Muscle of back (tissue), 13 donors: ENCODE data around the gene CLEC2B. TPM values are rescaled to one million over a fixed set of nuclear protein-coding genes. Genes with fewer than 3 reads are reported as not detected.
"Not testable (repeated sequence)": the region's sequence is repeated elsewhere in the genome, so short reads cannot be mapped to it uniquely, and the experiment has no call there.

Experiments used
- DNase-seq, 3 donors: peaks; one replicate each; pipeline versions ENCODE4 v3.0.0 to v3.0.0-alpha.2; 2013
- long read RNA-seq, 9 donors: transcript quantifications; one replicate each; lab custom pipeline, GENCODE V29; 2026
- polyA plus RNA-seq, 10 donors: library from polyadenylated mRNA; unstranded; fragments of 120-200 nt; gene quantifications; one replicate each; pipeline ENCODE4 v1.2.1, GENCODE V29; 2013; ENCODE audit not compliant: insufficient read length in 10 of 10

CLEC2B gene
- 1 to 10 TPM; 1.3 to 7.2 (median 2.5) TPM for polyA plus RNA-seq
- long read RNA-seq, donor 1, result 0 reads
- long read RNA-seq, donor 2, partial matches to known transcripts, result 0 of 3 reads
- long read RNA-seq, donor 2, other reads (novel, unspliced or antisense), result 0 of 3 reads
- long read RNA-seq, donor 3, result 0 reads
- long read RNA-seq, donor 4, partial matches to known transcripts, result 0 of 1 reads
- long read RNA-seq, donor 4, other reads (novel, unspliced or antisense), result 0 of 1 reads
- long read RNA-seq, donor 5, result 0 reads
- long read RNA-seq, donor 6, result 0 reads
- long read RNA-seq, donor 7, result 0 reads
- long read RNA-seq, donor 8, partial matches to known transcripts, result 0 of 2 reads
- long read RNA-seq, donor 8, other reads (novel, unspliced or antisense), result 0 of 2 reads
- long read RNA-seq, donor 9, partial matches to known transcripts, result 0 of 2 reads
- long read RNA-seq, donor 9, other reads (novel, unspliced or antisense), result 0 of 2 reads

DNA sequence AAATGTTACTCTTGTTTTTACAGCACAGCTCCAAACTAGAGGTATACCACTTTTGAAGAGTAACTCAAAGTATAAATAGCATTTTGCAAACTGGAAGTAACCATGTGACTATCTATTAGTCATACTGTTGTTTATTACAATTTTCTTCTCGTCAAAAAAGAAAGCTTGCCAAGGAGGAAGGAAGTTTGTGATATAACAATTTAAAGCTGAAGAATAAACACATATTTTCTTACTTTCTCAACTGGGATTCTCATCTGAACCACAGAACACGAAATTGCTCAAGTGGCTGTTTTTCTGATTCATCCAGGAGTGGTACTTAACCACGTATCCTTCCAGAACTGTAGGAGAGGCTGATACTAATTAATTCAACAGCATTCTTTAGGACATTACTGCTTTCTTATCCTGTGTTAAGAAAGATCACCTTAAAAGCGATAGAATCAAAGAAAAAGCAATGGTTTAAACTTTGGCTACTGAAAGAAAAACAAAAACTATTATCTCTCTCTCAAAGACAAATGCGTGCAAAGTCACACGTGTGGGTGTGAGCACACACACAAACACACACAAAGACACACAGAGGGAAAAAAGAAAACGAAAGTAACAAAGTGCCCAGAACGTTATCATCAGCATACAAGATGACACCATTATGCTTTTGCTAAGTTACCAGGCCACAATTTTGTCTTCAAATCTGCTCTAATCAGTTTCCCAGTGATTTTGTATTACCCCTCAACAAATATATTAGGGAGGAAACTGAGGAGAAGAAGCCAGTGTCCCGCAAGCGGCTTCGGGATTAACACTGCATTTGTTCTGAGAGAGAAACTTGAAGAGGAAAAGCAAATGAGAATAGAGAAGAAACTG, at the start of gene CLEC2B:
TSS of gene CLEC2B (minus strand) at position 48 of the 855 bp plus-strand sequence.
- DNase-seq, result peak; percentile 48 to 74 (median 61)

DNA sequence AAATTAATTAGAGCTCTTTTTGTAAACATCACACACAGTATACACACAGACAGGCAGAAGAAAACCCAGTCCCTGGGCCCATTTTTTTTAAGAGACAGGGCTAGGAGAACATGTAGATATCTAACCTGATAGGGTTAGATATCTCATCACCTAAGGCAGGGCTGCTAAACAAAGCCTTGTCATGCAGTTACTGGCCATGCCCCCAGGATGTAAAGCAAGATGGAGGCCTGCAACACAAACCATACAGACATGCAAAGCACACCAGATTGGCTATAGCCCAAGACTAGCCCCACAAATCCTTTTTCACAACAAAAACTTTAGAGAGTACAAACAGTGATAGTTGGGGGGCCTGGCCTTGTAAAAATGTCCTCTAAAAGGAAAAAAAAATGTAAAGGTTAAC, 42.6 kb upstream of the CLEC2B start:
- no peak for DNase-seq

DNA sequence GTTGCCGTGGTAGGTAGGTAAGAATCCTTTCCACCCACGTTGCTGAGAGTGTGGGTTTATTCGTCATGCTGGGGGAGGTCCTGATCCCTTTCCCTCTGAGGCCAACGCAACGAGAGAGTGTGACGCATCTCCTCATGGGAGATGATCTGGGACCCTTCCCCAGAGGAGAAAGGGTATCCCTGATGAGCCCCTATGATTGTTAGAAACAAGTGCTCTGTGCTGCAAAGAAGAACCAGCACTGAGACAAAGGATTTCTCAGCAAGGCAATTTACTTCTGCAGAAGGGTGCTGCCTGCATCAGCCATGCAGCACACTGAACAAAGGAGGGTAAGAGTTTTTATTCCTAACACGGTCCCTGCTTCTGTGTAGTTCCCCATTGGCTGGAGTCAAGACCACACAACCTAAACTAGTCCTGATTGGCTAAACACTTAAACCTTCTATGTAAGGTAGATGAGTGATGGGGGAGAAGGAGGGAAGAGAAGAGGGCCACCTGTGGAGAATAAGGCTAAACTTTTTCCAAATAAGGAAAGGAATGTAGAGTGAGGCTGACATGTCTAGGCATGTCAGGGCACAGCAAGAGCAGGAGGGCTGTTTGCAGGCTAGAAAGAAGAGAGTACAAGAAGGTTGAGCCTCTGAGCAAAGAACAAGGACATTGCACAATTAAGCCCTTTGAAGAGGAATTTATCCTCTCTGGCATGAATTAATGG, 41.7 kb upstream of the CLEC2B start:
- DNase-seq, result no peak

DNA sequence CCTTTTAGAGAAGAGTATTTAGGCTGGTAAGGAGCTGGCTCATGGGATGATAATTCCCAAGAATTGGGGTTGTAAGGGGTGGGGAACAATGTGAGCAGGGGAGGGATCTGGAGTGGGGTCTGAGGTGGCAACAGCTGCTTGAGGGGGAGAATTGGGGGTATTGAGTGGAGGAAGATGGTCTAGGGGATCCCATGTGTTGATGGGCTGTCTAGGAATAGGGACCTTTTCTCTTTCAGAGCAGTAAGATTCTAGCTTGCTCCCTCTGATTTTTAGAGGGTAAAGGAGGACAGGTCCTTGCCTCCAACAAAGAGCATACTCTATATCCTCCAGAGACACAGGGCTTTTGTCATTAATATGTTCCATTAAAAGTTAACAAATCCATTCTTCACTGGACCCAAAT, 40.6 kb upstream of the CLEC2B start:
- no peak for DNase-seq

DNA sequence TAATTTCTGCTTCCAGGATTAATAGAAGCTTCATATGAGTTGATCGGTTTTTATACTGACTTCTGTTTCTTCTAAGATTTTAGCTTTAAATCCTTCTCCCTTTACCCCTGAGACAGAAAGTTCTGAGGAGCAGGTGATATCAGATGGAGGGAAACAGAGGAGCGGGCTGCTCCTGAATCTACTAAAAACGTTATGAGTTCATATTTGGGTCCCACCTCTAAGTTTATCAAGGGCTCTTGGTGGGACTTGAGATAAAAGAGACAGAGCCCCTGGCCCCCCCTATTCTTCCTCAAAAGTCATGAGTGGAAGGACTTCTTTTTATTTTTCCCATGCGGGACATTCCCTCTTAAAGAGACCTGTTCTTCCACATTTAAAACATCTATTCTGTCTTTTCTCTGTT, 39.2 kb upstream of the CLEC2B start:
- no peak for DNase-seq

DNA sequence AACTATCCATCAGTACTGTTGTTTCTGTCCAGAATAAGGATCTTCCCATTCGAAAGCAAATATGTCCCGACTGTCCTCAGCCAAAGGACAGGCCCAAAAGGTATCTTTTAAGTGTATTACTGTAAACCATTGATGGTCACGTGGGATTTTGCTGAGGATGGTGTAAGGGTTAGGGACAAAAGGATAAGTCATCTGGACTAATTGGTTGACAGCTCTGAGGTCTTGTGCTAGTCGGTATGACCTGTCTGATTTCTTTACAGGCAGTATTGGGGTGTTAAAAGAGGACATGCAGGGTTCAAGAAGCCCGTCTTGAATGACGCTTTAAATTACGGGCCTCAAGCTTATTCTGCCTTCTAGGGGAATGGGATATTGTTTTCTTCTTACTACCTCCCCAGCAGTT, 38.6 kb upstream of the CLEC2B start:
- DNase-seq, result no peak

DNA sequence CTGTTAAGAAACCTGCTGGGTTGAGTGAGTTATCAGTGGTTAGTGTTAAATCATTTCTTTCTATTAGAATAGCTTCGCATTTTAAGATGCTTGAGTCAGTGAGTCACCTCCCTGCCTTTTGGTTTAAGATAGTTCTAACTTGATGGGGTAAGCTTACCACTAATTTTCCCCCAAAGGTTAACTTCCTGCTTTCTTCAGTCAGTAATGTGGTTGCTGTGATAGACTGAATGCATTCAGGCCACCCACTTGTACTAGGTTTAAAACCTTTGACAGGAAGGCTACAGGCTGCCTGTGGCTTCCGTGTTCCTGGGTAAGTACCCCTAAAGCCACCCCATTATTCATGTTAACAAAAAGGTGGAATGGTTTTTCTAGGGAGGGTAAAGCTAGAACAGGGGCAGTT, 37.7 kb upstream of the CLEC2B start:
- DNase-seq, result no peak

DNA sequence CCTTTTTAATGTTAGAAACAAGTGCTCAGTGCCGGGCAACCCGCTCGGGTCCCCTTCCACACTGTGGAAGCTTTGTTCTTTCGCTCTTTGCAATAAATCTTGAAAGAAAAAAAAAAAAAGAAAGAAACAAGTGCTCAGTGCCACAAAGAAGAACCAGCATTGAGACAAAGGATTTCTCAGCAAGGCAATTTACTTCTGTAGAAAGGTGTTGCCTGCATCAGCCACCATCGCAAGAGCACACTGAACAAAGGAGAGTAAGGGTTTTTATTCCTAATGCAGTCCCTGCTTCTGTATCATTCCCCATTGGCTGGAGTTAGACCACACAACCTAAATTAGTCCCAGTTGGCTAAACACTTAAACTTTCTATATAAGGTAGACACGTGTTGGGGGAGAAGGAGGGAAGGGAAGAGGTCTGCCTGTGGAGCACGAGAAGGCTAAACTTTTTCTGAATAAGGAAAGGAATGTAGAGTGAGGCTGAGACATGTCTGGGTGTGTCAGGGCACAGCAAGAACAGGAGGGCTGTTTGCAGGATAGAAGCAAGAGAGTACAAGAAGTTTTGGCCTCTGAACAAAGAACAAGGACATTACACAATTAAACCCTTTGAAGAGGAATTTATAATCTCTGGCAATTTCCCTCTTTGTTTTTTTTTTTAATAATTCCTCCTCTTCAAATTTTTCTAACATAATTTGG, 33.5 kb upstream of the CLEC2B start:
- no peak for DNase-seq

DNA sequence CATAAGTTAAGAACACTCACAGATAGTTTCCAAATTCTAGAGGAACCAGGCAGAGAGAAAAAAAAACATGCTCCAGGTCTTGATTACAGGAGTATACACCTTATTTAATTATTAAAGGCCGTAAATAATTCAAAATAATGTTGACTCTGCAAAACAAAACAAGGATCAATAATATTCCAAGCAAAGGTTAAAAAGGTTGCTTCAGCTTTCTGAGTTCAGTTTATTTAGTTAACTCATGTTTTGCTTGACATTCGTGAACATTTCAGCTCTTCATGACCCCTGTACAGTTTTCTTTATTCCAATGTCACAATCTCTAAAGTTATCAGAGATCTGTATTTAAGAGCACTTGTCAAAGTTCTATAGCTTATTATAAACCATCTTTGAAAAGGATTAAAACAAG, 31.8 kb upstream of the CLEC2B start:
- DNase-seq, result no peak

DNA sequence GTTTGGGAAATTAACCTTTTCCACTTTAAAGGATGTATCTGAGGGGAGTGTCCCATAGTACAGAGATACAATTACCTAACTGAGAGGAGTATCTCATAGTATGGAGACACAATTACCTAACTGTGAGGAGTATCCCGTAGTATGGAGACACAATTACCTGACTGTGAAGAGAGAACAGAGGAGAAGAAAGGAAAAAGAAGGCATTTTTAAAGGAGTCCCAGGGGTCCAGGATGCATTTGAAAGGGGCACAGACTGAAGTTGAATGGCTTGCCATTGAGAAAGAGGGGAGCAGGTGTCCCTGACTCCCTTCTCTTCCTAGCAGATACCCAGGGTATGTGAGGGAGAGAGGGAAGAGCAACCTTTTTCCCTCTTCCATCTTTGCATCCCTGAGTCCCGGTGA, 30.1 kb upstream of the CLEC2B start:
- no peak for DNase-seq

DNA sequence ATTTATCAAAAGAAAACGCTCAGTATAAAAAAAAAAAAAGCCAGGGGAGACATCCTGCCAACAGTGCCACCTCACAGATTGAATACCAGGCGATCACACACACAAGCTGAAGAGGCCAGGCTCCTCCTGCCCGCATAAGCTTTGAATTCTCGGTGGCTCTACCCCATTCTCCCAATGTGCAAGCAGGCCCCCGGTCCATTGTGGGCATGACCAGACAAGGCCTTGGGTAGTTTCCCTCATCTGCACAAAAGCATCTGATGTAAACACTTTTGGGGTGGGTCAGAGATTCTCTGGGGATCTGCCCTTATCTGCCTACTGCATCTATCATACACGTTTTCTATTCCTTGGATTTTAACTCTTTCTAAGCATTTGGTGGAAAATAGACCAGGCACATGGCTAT, 28.4 kb upstream of the CLEC2B start:
- no peak for DNase-seq

DNA sequence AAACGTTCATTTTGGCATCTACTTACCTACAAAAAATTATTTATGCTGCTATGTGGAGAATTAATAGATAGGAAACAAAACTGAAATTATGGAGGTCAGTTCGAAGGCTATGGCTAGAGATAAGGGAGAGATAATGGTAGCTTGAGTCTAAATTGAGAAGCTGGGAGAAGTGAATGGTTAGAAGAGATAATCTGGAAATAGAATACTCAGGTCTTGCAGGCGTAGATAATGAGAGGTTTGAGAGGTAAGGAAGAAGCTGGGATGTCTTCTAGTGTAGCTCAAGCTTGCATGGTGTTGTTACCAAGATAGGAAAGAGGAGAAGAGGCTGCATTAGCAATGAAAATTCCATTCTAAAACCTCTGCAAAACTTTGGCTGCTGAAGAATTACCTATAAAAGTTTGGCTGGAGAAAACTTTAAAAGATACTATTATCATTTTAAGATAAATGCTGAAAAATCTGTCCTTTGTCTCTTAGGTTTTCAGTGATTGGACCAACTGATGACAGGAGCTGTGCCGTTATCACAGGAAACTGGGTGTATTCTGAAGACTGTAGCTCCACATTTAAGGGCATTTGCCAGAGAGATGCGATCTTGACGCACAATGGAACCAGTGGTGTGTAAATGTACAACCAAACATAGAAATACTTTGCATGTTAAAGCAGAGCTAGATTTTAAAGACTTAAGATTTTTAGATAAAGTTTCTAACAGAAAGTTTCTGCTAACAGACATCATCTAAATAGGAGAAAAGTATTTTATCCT, 26.2 kb upstream of the CLEC2B start:
- no peak for DNase-seq

DNA sequence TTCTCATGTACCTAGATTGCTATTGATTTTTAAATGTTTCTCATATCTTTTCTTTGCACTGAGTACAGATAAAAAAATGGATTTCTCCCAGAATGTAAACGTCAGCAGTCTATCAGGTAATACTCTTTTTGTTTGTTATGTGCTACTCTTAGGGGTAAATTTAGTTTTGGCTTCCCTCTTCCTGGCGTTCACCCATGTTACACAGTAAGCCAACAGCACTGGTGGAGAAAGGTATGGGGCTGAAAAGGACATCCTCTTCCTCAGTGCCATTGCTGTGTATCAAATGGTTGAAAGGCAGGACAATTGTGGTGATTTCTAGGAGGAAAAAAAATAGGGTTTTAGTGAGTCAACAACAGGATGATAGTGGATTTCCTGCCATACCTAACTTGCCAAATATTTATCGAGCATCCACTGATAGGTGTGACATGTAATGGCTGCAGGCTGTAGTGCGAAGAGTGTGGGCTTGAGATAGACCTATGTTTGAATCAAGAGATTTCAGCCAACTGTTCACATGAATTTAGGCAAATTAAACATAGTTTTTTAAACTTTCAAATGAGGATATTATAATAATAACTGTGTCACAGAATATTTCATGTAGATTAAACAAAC, 19.6 kb upstream of the CLEC2B start:
- no peak for DNase-seq

DNA sequence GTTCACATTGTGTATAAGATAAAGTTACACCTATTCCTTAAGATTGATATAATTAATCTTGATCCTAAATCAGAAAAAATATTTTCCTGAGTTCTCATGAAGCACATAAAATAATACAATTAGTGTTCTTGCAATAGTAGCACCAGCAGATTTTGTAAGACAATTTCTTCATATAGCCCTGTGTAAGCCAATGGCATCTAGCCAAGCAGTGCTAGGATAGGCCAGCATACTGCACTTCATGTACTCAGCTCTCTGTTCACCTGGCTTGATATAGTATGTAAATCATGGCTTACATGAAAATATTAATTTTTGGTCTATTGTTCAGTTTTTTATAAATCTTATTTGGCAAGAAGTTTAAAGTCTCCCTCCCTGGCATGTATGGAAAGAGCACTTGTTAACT, 14.0 kb upstream of the CLEC2B start:
- DNase-seq, result peak in 2 of 3 donors; percentile 22 to 25

DNA sequence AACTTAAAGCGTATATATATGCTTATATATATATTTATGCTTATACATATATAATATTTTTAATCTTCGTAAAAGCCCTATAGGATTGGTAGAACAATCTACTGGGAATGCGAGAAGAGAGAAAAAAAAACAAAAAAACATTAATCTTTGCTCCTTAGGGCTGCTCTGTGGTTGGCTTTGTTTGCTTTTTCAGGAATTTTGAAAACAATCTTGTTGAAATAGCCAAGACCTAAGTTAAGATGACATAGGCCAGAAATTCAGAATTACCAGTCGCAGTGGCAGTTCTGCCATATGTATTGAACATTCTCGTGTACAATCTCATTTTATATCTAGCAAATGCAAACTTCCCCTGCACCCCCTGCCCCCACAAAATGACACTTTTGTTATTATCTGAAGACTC, 12.8 kb upstream of the CLEC2B start:
- DNase-seq, result no peak

DNA sequence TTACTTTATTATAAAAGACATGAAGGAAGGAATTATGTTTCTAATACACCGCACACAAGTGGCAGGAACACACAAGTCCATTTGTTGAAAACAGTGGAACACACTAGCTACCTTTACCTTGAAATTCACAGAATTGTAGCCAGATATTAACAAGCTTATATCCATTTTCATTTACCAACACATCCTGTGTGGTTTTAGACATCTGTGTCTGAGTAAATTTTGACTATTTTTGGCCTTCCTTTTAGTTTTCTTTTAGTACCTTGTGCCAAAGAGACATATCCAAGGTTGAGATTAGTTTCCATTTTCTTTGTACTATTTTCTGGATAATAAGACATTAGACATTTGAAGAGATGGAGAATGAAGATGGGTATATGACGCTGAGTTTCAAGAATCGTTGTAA, 12.1 kb upstream of the CLEC2B start, which contains the start of gene KLRF2:
TSS of gene KLRF2 (plus strand) at position 244 of the 400 bp plus-strand sequence. CDS start at position 351, 107 bp downstream.
- no peak for DNase-seq

DNA sequence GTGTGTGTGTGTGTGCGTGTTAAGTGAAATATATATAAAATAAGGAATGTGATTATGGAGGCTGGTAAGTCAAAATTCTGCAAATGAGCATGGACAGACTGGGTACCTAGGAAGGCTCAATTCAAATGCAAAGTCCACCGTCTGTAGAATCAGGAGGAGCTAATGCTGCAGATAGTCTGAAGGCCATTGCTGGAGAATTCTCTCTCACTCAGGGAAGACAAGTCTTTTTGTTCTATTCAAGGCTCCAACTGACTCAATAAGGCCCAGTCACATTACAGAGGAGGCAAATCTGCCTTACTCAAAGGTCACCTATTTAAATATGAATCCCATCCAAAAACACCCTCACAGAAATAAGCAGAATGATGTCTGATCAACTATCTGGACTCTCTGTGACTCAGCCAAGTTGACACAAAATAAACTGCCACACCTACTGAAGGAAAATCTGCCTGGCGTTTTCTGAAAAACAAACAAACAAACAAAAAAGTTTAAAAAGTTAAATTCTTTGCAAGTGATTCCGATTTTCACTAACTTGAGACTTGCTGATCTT, 11.5 kb upstream of the CLEC2B start:
- no peak for DNase-seq

DNA sequence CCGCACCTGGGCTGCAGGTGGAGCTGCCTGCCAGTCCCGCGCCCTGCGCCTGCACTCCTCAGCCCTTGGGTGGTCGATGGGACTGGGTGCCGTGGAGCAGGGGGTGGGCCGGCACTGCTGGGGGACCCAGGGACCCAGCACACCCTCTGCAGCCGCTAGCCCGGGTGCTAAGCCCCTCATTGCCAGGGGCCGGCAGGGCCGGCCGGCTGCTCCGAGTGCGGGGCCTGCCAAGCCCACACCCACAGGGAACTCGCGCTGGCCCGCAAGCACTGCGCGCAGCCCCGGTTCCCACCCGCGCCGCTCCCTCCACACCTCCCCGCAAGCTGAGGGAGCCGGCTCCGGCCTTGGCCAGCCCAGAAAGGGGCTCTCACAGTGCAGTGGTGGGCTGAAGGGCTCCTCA, 7.0 kb upstream of the CLEC2B start:
- DNase-seq, result not testable (repeated sequence)

DNA sequence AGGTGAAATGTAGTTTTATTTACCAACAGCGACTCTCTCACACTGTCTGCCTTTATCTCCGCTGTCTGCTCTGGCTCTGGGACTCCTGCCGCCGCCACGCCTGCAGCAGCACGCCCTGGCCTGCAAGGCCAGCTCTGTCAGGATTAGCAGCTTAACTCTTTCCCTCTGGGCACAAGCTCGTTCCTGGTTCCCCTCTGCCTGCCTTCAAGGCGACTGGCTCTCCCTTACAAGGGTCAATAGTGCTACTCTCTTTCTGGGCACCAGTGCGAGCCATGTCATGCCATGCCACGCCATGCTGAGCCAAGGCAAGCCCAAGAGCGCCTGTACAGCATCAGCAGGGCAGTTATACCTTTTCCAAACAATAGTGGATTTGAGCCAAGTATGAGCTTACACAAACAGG, 3.6 kb upstream of the CLEC2B start:
- peak in 2 of 3 donors; percentile 24 to 55 for DNase-seq

DNA sequence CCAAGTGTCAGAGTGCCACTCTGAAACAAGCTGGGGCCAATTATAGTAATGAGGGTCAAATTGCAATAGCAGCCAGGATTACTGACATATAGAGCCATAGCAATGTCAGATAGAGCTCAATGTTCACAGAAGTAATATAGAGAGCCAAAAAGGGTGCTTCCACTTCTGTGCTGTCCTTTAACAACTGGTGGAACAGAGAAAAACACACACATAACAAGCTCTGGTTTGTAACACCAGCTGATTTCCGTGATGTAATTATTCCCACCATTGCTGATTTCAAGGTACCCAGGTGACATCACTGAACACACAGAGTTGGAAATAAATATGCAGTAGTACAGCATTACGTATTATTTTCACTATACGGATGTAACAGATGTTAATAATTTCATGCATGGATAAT, 3.0 kb upstream of the CLEC2B start:
- DNase-seq, result peak in 2 of 3 donors; percentile 28 to 58
